PC-9 (cell line): ENCODE results near the gene CTBP2. TPM values are rescaled to one million over a fixed set of nuclear protein-coding genes. Genes with fewer than 3 reads are reported as not detected.
A peak's percentile ranks its signal among the peaks of the same experiment; 100 is the strongest.

Source experiments
- BruUV-seq: library from RNA; stranded (reverse); fragments of 400-500 nt; replicated peaks from 2 replicates; lab custom pipeline; 2021; lab: Mats Ljungman, UMichigan
- CTCF ChIA-PET: fragments of 300-600 bp; sonication (Branson Sonifier 250); formaldehyde crosslinking; loops from one replicate; lab custom pipeline; 2022; ENCODE audit warnings: antibody characterized with exemption; lab: Charles Lee
- POLR2A ChIA-PET: fragments of 300-600 bp; sonication (Branson Sonifier 250); formaldehyde crosslinking; loops from one replicate; lab custom pipeline; 2022; ENCODE audit warnings: antibody characterized with exemption; ENCODE audit not compliant: unreplicated experiment; lab: Charles Lee
- DNase-seq, 2 experiments: peaks; one replicate each; pipeline versions ENCODE4 v3.0.0 to v3.0.0-alpha.2; 2015 to 2022; ENCODE audit warnings: mixed read lengths in 1 of 2
- H2AFZ ChIP-seq: fragments of 200-600 bp; sonication (generic); 2 replicates; pipeline ENCODE4 v1.8.1; 2017; ENCODE audit warnings: antibody characterized with exemption
- H3F3A ChIP-seq: fragments of 200-600 bp; sonication (generic); 2 replicates; pipeline ENCODE4 v1.8.1; 2017; ENCODE audit warnings: antibody characterized with exemption, mild to moderate bottlenecking, low read depth; ENCODE audit not compliant: insufficient read depth
- H3K27ac ChIP-seq: fragments of 200-600 bp; sonication (generic); 2 replicates; pipeline ENCODE4 v1.6.1; 2016; ENCODE audit warnings: mixed run types
- H3K27me3 ChIP-seq: fragments of 200-600 bp; sonication (generic); 2 replicates; pipeline ENCODE4 v1.6.1; 2016; ENCODE audit warnings: low read depth, mixed run types; ENCODE audit not compliant: insufficient read depth
- H3K36me3 ChIP-seq: fragments of 200-600 bp; sonication (generic); 2 replicates; pipeline ENCODE4 v1.6.1; 2016; ENCODE audit warnings: low read depth, mixed run types
- H3K4me1 ChIP-seq: fragments of 200-600 bp; sonication (generic); replicated peaks from 2 replicates; pipeline ENCODE4 v1.6.1; 2016; ENCODE audit warnings: mixed run types; ENCODE audit not compliant: insufficient read depth
- H3K4me2 ChIP-seq: fragments of 200-600 bp; sonication (generic); 2 replicates; pipeline ENCODE4 v1.6.1; 2017; ENCODE audit warnings: mixed run types
- H3K4me3 ChIP-seq: fragments of 200-600 bp; sonication (generic); 2 replicates; pipeline ENCODE4 v1.6.1; 2016; ENCODE audit warnings: mixed run types
- H3K79me2 ChIP-seq: fragments of 200-600 bp; sonication (generic); 2 replicates; pipeline ENCODE4 v1.6.1; 2017; ENCODE audit warnings: low read depth, mixed run types
- H3K9me2 ChIP-seq: fragments of 200-600 bp; sonication (generic); 2 replicates; pipeline ENCODE4 v1.8.1; 2017; ENCODE audit warnings: mild to moderate bottlenecking; ENCODE audit not compliant: insufficient read depth
- H3K9me3 ChIP-seq: fragments of 200-600 bp; sonication (generic); 2 replicates; pipeline ENCODE4 v1.8.1; 2016; ENCODE audit warnings: low read depth; ENCODE audit not compliant: insufficient read depth
- H4K20me1 ChIP-seq: fragments of 200-600 bp; sonication (generic); 2 replicates; pipeline ENCODE4 v1.8.1; 2017; ENCODE audit not compliant: insufficient read depth
- CTCF ChIP-seq: fragments of 200-600 bp; sonication (generic); conservative IDR thresholded peaks from 2 replicates; pipeline ENCODE4 v1.6.1; 2017; ENCODE audit warnings: mixed run types, antibody characterized with exemption, mild to moderate bottlenecking, moderate library complexity
- EZH2 ChIP-seq: fragments of 200-600 bp; sonication (generic); IDR thresholded peaks from 2 replicates; pipeline ENCODE4 v1.8.0; 2017; ENCODE audit warnings: antibody characterized with exemption, low read depth
- intact Hi-C: fragments of 100-400 bp; cut with micrococcal nuclease; formaldehyde crosslinking; loops from one replicate; pipeline ENCODE4 v1.10.0; 2022; ENCODE audit not compliant: unreplicated experiment
- total RNA-seq: library from RNA; stranded (reverse); gene quantifications from 2 replicates; pipeline ENCODE4 v1.2.3, GENCODE V29; 2021

The CTBP2 gene
- total RNA-seq, 1 experiment from 2014 or later: 60.5 TPM

GRCh38 chr10:125041856-125042506, 118.4 kb downstream of the CTBP2 start:
- CTCF ChIA-PET: no interaction called here
- Histone ChIP-seq H3K9me2 (no peaks in the 10 kb centered on the region), H3K27ac (no peak overlapping the region), H3K79me2 (peaks cover 73% of the 10 kb centered on the region), H3K4me1 (peaks cover 34% of the 10 kb centered on the region), H3K4me3 (no peak overlapping the region), H3K4me2 (no peak overlapping the region), H2AFZ (no peak overlapping the region), H3F3A (peaks cover 17% of the 10 kb centered on the region), H3K27me3 (no peaks in the 10 kb centered on the region), H3K36me3 (no peaks in the 10 kb centered on the region), H3K9me3 (no peaks in the 10 kb centered on the region), H4K20me1 (no peaks in the 10 kb centered on the region)
- TF ChIP-seq CTCF: no peak
- no peak for TF ChIP-seq EZH2
- POLR2A ChIA-PET: no interaction called here
- intact Hi-C loops: no loop called here
- no peak for DNase-seq
- no TSS peak for BruUV-seq

- Histone ChIP-seq H4K20me1 (no peaks in the 10 kb centered on the region), H3K4me1 (peaks cover 28% of the 10 kb centered on the region), H3K79me2 (peaks cover 77% of the 10 kb centered on the region), H3K27me3 (no peaks in the 10 kb centered on the region), H2AFZ (no peak overlapping the region), H3F3A (peaks cover 5% of the 10 kb centered on the region; the same call in 1 of the 2 replicates), H3K4me3 (no peak overlapping the region), H3K36me3 (0 out of 2 replicates have a peak, but pooled peaks cover 4% of the 10 kb centered on the region), H3K9me2 (no peaks in the 10 kb centered on the region), H3K4me2 (no peak overlapping the region), H3K27ac (no peak overlapping the region), H3K9me3 (no peaks in the 10 kb centered on the region)
- no peak for DNase-seq
- CTCF ChIA-PET: interaction anchor here (0.6 kb wide), 1 partner anchor 448 kb away, joined by 3 read pairs; no protein-coding TSS in a partner anchor
- no TSS peak for BruUV-seq
- intact Hi-C loops: loop anchor here (5.0 kb wide), 1 partner anchor 678 kb away; the partner anchor contains the start of gene EDRF1
- POLR2A ChIA-PET: no interaction called here
- TF ChIP-seq CTCF (no peak), EZH2 (no peak)
Observed at GRCh38 chr10:125039354-125039769, 121.0 kb downstream of the CTBP2 start.

- POLR2A ChIA-PET: no interaction called here
- BruUV-seq: no TSS peak
- H3K36me3 ChIP-seq: 0 out of 2 replicates have a peak, but pooled peaks cover 4% of the 10 kb centered on the region
- H3K79me2 ChIP-seq: peaks cover 77% of the 10 kb centered on the region
- no peak overlapping the region for H2AFZ ChIP-seq
- H3K4me3 ChIP-seq: no peak overlapping the region
- H3K27ac ChIP-seq: peak overlapping the region; percentile 85; the same call in 1 of the 2 replicates
- H3K9me2 ChIP-seq: no peaks in the 10 kb centered on the region
- no peaks in the 10 kb centered on the region for H3K9me3 ChIP-seq
- H3K4me2 ChIP-seq: no peak overlapping the region
- TF ChIP-seq CTCF: no peak
- TF ChIP-seq EZH2: no peak
- peaks cover 28% of the 10 kb centered on the region for H3K4me1 ChIP-seq
- intact Hi-C loops: loop anchor here (5.0 kb wide), 1 partner anchor 679 kb away; the partner anchor contains the start of gene EDRF1
- H3K27me3 ChIP-seq: no peaks in the 10 kb centered on the region
- DNase-seq: peak in 1 of 2 experiments; percentile 28
- peaks cover 5% of the 10 kb centered on the region; the same call in 1 of the 2 replicates for H3F3A ChIP-seq
- H4K20me1 ChIP-seq: no peaks in the 10 kb centered on the region
- CTCF ChIA-PET: no interaction called here
Observed at GRCh38 chr10:125038637-125039036, 121.7 kb downstream of the CTBP2 start.
